Activated T-helper 1 cell treated with Interleukin-2 at 50 U/mL for 16 hours (primary cell): Measurements from ENCODE around the gene TBC1D24.
A peak's percentile ranks its signal among the peaks of the same experiment; 100 is the strongest.
"Not testable (repeated sequence)": the region's sequence is repeated elsewhere in the genome, so short reads cannot be mapped to it uniquely, and the experiment has no call there.

Source experiments
- DNase-seq: peaks from one replicate; pipeline ENCODE4 v3.0.0-alpha.2; 2020; ENCODE audit warnings: low read depth

TBC1D24 gene

DNA sequence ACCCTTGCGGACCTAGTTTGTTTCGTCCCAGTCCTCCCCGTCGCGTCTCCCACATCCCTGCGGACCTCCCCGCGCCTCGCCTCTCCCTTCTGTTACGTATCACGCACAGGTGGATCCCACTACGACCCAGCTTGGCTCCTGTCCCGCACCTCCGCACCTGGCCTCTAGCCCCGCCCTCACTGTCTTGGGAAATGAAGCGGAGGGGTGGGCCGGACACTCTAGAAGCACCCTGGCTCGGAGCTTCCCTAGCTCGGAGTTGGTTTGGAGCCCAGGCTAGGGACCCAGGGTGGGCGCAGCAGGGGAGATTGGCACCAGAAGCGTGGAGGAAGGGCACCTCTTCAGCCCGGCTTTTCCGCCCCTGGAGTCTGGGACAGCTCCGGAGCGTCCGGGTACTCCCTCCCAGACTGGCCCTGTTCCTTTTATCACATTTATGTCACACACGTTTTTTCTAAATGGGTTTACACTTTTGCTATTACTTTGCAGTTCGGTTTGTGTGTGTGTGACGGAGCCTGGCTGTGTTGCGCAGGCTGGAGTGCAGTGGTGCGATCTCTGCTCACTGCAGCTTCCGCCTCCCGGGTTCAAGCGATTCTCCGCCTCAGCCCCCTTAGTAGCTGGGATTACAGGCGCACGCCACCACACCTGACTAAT lies 57.7 kb downstream of the TBC1D24 start:
- peak; percentile 42 for DNase-seq

DNA sequence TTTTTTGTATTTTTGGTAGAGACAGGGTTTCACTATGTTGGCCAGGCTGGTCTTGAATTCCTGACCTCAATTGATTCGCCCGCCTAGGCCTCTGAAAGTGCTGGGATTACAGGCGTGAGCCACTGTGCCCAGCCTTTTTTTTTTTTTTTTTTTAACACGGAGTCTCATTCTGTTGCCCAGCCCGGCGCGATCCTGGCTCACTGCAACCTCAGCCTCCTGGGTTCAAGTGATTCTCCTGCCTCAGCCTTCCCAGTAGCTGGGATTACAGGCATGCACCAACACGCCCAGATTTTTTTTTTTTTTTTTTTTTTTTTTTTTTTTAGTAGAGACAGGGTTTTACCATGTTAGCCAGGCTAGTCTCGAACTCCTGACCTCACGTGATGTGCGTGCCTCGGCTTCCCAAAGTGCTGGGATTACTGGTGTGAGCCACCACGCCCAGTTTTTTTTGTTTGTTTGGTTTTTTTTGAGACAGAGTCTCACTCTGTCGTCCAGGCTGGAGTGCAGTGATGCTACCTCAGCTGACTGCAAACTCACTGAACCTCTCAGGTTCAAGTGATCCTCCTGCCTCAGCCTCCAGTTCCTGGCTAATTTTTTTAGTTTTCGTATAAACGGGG lies 58.3 kb downstream of the TBC1D24 start:
- not testable (repeated sequence) for DNase-seq

- no peak for DNase-seq
Measured at GRCh38 chr16:2533912-2534311, 59.0 kb downstream of the TBC1D24 start.

DNA sequence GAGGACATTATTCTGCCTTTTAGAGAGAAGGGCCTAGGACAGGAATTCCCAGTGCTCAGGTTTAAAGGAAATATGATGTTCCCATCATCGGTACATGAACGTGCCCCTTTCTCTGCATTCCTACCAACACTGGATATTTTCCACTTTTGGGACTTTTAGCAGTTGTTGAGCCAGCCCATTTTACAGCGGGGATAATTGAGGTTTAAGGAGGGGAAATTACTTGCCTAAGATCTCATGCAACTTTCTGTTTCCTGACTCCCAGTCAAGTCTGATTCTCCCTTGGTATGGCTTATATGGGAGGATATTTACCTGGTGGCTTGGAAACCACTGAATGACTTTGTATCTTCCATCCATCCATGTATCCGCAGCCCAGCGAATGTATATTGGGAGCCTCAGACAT lies 59.4 kb downstream of the TBC1D24 start:
- not testable (repeated sequence) for DNase-seq

DNA sequence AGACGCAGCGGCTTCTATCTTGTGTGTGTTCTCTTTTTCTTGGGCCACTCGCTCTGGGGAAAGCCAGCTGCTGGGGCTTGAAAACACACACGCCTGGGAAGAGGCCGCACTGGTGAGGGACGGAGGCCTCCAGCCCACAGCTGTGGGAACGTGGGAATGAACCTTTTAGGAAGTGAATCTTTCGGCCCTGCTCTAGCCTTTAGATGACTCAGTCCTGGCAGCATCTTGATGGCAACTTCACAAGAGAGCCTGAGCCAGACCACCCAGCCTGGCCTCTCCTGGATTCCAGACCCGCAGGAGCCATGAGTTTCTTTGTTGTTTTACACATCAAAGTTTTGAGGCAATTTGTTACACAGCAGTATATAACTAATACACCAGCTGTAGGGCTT lies 60.7 kb downstream of the TBC1D24 start:
- no peak for DNase-seq

- peak; percentile 95 for DNase-seq
Measured at GRCh38 chr16:2537451-2538379, 62.8 kb downstream of the TBC1D24 start, which contains the start of gene PDPK1. Gene PDPK1, plus strand, starts transcription at chr16:2538021. Its CDS starts 92 bp downstream, at chr16:2538113.

GRCh38 chr16:2539192-2539844 lies 64.4 kb downstream of the TBC1D24 start:
- DNase-seq, result not testable (repeated sequence)

DNA sequence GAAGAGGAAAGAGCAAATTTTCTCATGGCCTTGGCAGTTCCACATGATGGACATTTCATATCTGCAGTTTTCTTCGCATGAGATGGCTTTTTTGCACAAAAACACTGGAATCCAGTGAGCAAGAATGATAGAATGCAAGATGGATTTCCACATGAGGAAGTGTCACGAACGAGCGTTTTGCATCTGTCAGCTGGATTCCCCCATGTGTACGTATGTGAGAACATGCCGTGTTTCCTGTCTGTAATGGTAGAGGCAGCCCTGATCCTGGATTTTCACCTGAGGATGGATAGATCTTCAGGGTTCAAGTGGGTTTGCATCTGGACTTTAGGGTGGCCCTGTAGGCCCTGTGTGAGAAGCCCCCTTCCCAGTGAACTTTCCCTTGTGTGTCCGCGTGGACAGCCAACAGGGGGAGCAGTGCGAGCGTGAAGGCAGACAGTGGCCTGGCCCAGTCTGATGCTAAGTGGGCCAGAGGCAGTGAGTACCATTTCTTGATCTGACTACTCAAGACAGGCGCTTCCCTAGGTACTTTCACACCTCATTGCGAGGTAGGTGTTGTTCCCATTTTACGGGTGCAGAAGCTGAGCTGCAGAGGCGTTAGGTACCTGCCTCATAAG lies 65.0 kb downstream of the TBC1D24 start:
- DNase-seq, result not testable (repeated sequence)

DNA sequence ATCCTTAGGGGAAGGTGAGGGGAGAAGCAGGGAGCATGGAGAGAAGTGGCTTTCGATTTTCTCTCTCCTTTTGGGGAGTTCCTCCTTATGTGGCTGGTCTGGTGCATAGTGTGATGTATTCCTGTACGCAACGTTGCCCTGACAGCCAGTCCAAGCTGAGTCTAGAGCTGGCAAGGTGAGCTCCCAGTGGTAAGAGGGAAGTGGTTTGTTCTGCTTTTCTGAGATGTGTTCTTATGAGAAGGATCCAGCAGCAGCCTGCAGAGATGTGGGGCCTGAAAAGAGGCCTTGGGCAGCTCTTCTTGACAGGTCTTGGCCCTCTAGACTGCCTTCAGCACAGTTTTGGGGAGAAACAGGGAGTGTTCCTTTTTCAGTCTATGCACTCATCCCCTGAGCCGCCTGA lies 66.0 kb downstream of the TBC1D24 start:
- not testable (repeated sequence) for DNase-seq

GRCh38 chr16:2541409-2541808 lies 66.5 kb downstream of the TBC1D24 start:
- not testable (repeated sequence) for DNase-seq

- DNase-seq, result not testable (repeated sequence)
Measured at GRCh38 chr16:2543771-2544170, 68.8 kb downstream of the TBC1D24 start.

GRCh38 chr16:2550283-2550878 lies 75.5 kb downstream of the TBC1D24 start:
- DNase-seq, result not testable (repeated sequence)

GRCh38 chr16:2551420-2551889 lies 76.5 kb downstream of the TBC1D24 start:
- DNase-seq, result not testable (repeated sequence)

- not testable (repeated sequence) for DNase-seq
Measured at GRCh38 chr16:2554709-2555425, 79.9 kb downstream of the TBC1D24 start.
